ENCODE data around the gene VASH1. TPM values are rescaled to one million over a fixed set of nuclear protein-coding genes. Genes with fewer than 3 reads are reported as not detected.

VASH1 gene
- 4.3 and 7.4 TPM in 2 replicates for total RNA-seq (2021)
- percentile 31 among the genes with signal in this experiment for Bru-seq, nascent RNA
- BruChase-seq, experiment 1, labeled RNA remaining after a 2-hour chase, result percentile 41 among the genes with signal in this experiment
- BruChase-seq, experiment 2, labeled RNA remaining after a 6-hour chase, result percentile 51 among the genes with signal in this experiment
- long read RNA-seq, partial matches to known transcripts, result 0 of 2 reads
- long read RNA-seq, other reads (novel, unspliced or antisense), result 2 of 2 reads

DNA sequence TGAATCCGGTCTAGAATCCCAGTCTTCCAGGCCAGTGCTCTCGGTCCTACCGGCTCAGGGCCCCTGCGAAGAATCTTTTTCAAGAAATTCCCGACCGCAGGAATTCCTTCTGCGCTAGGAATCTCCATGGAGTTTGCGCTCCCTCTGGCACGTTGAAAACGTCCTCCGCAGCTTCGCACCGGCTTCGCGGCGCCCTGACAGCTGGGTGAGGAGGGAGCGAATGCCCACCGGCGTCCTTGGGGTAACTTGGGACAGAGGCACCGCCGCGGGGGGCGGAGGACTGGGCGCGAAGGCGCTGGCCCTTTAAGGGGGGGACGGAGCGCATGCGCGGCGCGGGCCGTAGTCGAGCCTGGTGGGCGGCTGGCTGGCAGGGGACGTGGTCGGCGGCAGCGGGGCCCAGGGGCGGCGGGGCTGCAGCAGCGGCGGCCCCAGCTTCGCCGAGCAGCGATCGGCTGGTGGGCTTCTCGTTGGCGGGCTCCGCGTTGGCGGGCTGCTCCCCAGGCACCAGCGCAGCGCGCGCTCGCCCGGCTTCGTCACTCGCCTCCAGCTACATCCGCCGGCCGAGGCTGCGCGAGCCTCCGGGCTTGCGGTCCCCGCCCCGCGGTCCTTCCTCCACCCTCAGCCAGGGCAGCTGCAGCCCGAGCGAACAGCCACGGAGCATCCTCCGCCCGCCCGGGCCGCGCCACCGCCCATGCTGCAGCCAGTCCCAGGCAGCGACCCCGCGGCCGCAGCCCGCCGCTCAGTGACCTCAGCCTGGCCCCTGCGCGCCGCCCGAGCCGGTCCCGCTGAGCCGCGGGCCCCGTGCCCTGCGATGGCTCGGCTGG, at the start of gene VASH1:
Gene VASH1, plus strand, starts transcription at position 333 of the 824 bp plus-strand sequence. CDS start 1,354 bp downstream, outside the sequence.
- BruUV-seq (replicated peaks), result no TSS peak
- H3K9me3 ChIP-seq (ENCODE audit: insufficient read depth, low read depth), result no peaks in the 10 kb centered on the region
- H3K4me3 ChIP-seq, result peak within 1 kb of the TSS; percentile 12; the same call in 1 of the 2 replicates
- peak in 1 of 2 experiments; percentile 87 for DNase-seq
- no peak within 1 kb of the TSS for H3K27ac ChIP-seq
- H3K36me3 ChIP-seq (ENCODE audit: low read depth), result no peaks in the 10 kb centered on the region
- peak within 1 kb of the TSS; percentile 6; the same call in 1 of the 2 replicates for H3K4me2 ChIP-seq
- H4K20me1 ChIP-seq (ENCODE audit: insufficient read depth), result no peaks in the 10 kb centered on the region
- peaks cover 99% of the 10 kb centered on the region for H3K27me3 ChIP-seq (ENCODE audit: insufficient read depth, low read depth)
- H2AFZ ChIP-seq, result no peak within 1 kb of the TSS
- no peaks in the 10 kb centered on the region for H3K9me2 ChIP-seq (ENCODE audit: insufficient read depth)
- H3K79me2 ChIP-seq (ENCODE audit: low read depth), result no peaks in the 10 kb centered on the region
- TF ChIP-seq EZH2 (IDR thresholded peaks at IDR 0.05; ENCODE audit: low read depth), result no peak
- TF ChIP-seq, protein P1, sequence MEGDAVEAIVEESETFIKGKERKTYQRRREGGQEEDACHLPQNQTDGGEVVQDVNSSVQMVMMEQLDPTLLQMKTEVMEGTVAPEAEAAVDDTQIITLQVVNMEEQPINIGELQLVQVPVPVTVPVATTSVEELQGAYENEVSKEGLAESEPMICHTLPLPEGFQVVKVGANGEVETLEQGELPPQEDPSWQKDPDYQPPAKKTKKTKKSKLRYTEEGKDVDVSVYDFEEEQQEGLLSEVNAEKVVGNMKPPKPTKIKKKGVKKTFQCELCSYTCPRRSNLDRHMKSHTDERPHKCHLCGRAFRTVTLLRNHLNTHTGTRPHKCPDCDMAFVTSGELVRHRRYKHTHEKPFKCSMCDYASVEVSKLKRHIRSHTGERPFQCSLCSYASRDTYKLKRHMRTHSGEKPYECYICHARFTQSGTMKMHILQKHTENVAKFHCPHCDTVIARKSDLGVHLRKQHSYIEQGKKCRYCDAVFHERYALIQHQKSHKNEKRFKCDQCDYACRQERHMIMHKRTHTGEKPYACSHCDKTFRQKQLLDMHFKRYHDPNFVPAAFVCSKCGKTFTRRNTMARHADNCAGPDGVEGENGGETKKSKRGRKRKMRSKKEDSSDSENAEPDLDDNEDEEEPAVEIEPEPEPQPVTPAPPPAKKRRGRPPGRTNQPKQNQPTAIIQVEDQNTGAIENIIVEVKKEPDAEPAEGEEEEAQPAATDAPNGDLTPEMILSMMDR (conservative IDR thresholded peaks at IDR 0.05), result no peak
- CTCF ChIA-PET, result no interaction called here
- POLR2A ChIA-PET (ENCODE audit: unreplicated experiment), result no interaction called here
- intact Hi-C loops (cut with micrococcal nuclease; ENCODE audit: unreplicated experiment), result no loop called here
- H3F3A ChIP-seq (ENCODE audit: insufficient read depth, low read depth), result no peaks in the 10 kb centered on the region
- no peaks in the 10 kb centered on the region for H3K4me1 ChIP-seq (replicated peaks; ENCODE audit: insufficient read depth)

DNA sequence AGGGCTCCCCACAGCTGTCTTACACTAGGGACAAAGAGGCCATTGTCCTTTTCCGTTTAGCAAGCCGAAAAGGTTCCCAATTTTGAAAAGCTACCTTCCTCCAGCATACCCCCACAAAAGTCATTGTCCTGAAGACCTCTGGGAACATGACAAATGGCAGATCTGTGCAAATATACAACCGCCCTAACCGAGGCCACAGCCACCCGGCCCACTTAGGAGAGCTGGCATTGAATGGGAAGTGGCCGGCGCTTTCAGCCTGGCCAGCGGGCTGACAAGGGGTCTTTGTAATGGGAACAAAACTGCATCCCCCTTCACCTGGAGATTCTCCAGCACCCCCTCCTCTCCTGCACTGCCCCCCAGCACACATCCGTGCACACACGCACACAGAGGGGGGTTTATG, 48.1 kb upstream of the VASH1 start:
- Histone ChIP-seq H4K20me1 (ENCODE audit: insufficient read depth) (no peaks in the 10 kb centered on the region), H3K27me3 (ENCODE audit: insufficient read depth, low read depth) (peaks cover 95% of the 10 kb centered on the region), H3F3A (ENCODE audit: insufficient read depth, low read depth) (no peaks in the 10 kb centered on the region), H3K9me3 (ENCODE audit: insufficient read depth, low read depth) (no peaks in the 10 kb centered on the region), H3K9me2 (ENCODE audit: insufficient read depth) (no peaks in the 10 kb centered on the region), H3K4me2 (no peak overlapping the region), H3K36me3 (ENCODE audit: low read depth) (no peaks in the 10 kb centered on the region), H3K79me2 (ENCODE audit: low read depth) (no peaks in the 10 kb centered on the region), H3K27ac (no peak overlapping the region), H3K4me1 (replicated peaks; ENCODE audit: insufficient read depth) (no peaks in the 10 kb centered on the region), H3K4me3 (no peak overlapping the region), H2AFZ (no peak overlapping the region)
- no TSS peak for BruUV-seq (replicated peaks)
- intact Hi-C loops (cut with micrococcal nuclease; ENCODE audit: unreplicated experiment), result no loop called here
- POLR2A ChIA-PET (ENCODE audit: unreplicated experiment), result interaction anchor here (0.7 kb wide), 1 partner anchor 251 kb away, joined by 8 read pairs; no protein-coding TSS in a partner anchor
- CTCF ChIA-PET, result interaction anchor here (0.7 kb wide), 1 partner anchor 58 kb away, joined by 12 read pairs; no protein-coding TSS in a partner anchor
- TF ChIP-seq, protein P1 (conservative IDR thresholded peaks at IDR 0.05), result no peak
- TF ChIP-seq EZH2 (IDR thresholded peaks at IDR 0.05; ENCODE audit: low read depth), result no peak
- DNase-seq, result no peak

DNA sequence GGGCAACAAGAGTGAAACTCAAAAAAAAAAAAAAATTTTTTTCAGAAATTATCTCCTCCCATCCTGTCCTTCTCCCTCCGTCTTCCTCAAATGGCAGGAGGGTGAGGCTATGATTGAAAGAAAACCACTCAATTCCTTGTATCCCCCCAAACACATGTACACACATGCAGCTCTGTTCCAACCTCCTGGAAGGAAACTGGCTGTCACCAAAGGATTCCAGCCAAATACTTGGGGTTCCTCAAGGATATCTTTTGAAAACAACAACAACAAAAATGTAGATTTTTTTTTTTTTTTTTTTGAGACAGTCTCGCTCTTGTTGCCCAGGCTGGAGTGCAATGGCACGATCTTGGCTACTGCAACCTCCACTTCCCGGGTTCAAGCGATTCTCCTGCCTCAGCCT, 46.8 kb upstream of the VASH1 start:
- ChIA-PET POLR2A (ENCODE audit: unreplicated experiment) (no interaction called here), CTCF (interaction anchor here (0.6 to 1.0 kb wide), 3 partner anchors 13 to 669 kb away, joined by 4 to 5 read pairs (median 5); no protein-coding TSS in a partner anchor)
- H3K4me3 ChIP-seq, result no peak overlapping the region
- H3K9me3 ChIP-seq (ENCODE audit: insufficient read depth, low read depth), result no peaks in the 10 kb centered on the region
- peaks cover 94% of the 10 kb centered on the region for H3K27me3 ChIP-seq (ENCODE audit: insufficient read depth, low read depth)
- H2AFZ ChIP-seq, result no peak overlapping the region
- BruUV-seq (replicated peaks), result no TSS peak
- intact Hi-C loops (cut with micrococcal nuclease; ENCODE audit: unreplicated experiment), result no loop called here
- no peaks in the 10 kb centered on the region for H3K9me2 ChIP-seq (ENCODE audit: insufficient read depth)
- no peak overlapping the region for H3K27ac ChIP-seq
- H3K4me1 ChIP-seq (replicated peaks; ENCODE audit: insufficient read depth), result no peaks in the 10 kb centered on the region
- no peaks in the 10 kb centered on the region for H3F3A ChIP-seq (ENCODE audit: insufficient read depth, low read depth)
- no peak overlapping the region for H3K4me2 ChIP-seq
- H3K36me3 ChIP-seq (ENCODE audit: low read depth), result no peaks in the 10 kb centered on the region
- TF ChIP-seq, protein P1 (conservative IDR thresholded peaks at IDR 0.05), result no peak
- TF ChIP-seq EZH2 (IDR thresholded peaks at IDR 0.05; ENCODE audit: low read depth), result no peak
- H3K79me2 ChIP-seq (ENCODE audit: low read depth), result no peaks in the 10 kb centered on the region
- no peak for DNase-seq
- H4K20me1 ChIP-seq (ENCODE audit: insufficient read depth), result no peaks in the 10 kb centered on the region
